ENCODE results near the gene ADAMTS6.

Gene ADAMTS6

GRCh38 chr5:65459995-65460394 lies 21.7 kb downstream of the ADAMTS6 start:
- H3K79me2 ChIP-seq (ENCODE audit: control insufficient read depth, insufficient read depth, low read length, poor library complexity): no peaks in the 10 kb centered on the region
- H2AK5ac ChIP-seq (ENCODE audit: low read length): no peak overlapping the region
- WGBS (ENCODE audit: extremely low coverage, insufficient coverage, insufficient read length): no CpG with 5 or more reads among the region's 4 CpGs
- H3K27ac ChIP-seq (ENCODE audit: low read depth, low read length): no peak overlapping the region
- no peak overlapping the region for H2BK5ac ChIP-seq (ENCODE audit: low read depth, low read length, poor library complexity)
- H4K12ac ChIP-seq (ENCODE audit: low read depth, low read length): no peak overlapping the region
- no peak overlapping the region for H3K4ac ChIP-seq (ENCODE audit: low read depth, low read length)
- H3K36me3 ChIP-seq (ENCODE audit: control insufficient read depth in 1 of 2, insufficient read depth in 2 of 2, low read length in 2 of 2): peaks cover 18 to 28% of the 10 kb centered on the region in 2 experiments
- H4K91ac ChIP-seq (ENCODE audit: low read depth, low read length): no peak overlapping the region
- H2BK120ac ChIP-seq (ENCODE audit: insufficient read depth, low read length, poor library complexity): no peak overlapping the region
- no peak overlapping the region for H3K9ac ChIP-seq (ENCODE audit: low read length)
- H3K4me2 ChIP-seq (ENCODE audit: low read length): no peak overlapping the region
- H4K8ac ChIP-seq (ENCODE audit: low read depth, low read length): no peak overlapping the region
- no peak overlapping the region for H2BK12ac ChIP-seq (ENCODE audit: low read length)
- H3K9me3 ChIP-seq (ENCODE audit: insufficient read depth, low read depth, low read length): no peaks in the 10 kb centered on the region
- H3K14ac ChIP-seq (ENCODE audit: low read length): no peak overlapping the region
- H3K4me1 ChIP-seq (ENCODE audit: control insufficient read depth in 1 of 2, insufficient read depth in 2 of 2, low read length in 2 of 2): no peaks in the 10 kb centered on the region
- DNase-seq: peak in 1 of 2 donors; percentile 53
- no peak overlapping the region for H3K23ac ChIP-seq (ENCODE audit: low read length)
- no peaks in the 10 kb centered on the region for H3K27me3 ChIP-seq (ENCODE audit: insufficient read depth, low read length)
- no peak overlapping the region for H3K18ac ChIP-seq (ENCODE audit: low read length)
- H3K4me3 ChIP-seq (ENCODE audit: low read depth, low read length): no peak overlapping the region
- H2AFZ ChIP-seq (ENCODE audit: insufficient read depth, low read length, poor library complexity): no peak overlapping the region
- H3K79me1 ChIP-seq (ENCODE audit: low read length): no peaks in the 10 kb centered on the region

DNA sequence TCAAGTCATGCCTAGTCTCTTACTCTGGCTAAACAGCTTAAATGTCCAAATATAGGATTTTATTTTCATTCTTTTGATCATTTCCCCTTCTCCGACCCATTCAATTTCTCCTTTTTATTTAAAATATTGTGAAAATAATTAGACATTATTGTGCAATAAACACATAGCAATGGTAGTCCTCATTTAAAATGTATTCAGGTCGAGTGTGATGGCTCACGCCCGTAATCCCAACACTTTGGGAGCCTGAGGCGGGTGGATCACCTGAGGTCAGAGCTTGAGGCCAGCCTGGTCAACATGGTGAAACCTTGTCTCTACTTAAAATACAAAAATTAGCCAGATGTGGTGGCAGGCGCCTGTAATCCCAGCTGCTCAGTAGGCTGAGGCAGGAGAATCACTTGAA lies 26.7 kb downstream of the ADAMTS6 start:
- DNase-seq: no peak
- Histone ChIP-seq H4K91ac (ENCODE audit: low read depth, low read length) (no peak overlapping the region), H3K14ac (ENCODE audit: low read length) (no peak overlapping the region), H3K4me1 (ENCODE audit: control insufficient read depth in 1 of 2, insufficient read depth in 2 of 2, low read length in 2 of 2) (no peaks in the 10 kb centered on the region), H2BK12ac (ENCODE audit: low read length) (no peak overlapping the region), H3K4me2 (ENCODE audit: low read length) (no peak overlapping the region), H3K79me1 (ENCODE audit: low read length) (no peaks in the 10 kb centered on the region), H3K23ac (ENCODE audit: low read length) (no peak overlapping the region), H3K79me2 (ENCODE audit: control insufficient read depth, insufficient read depth, low read length, poor library complexity) (no peaks in the 10 kb centered on the region), H3K4ac (ENCODE audit: low read depth, low read length) (no peak overlapping the region), H3K9me3 (ENCODE audit: insufficient read depth, low read depth, low read length) (no peaks in the 10 kb centered on the region), H2BK5ac (ENCODE audit: low read depth, low read length, poor library complexity) (no peak overlapping the region), H2AK5ac (ENCODE audit: low read length) (no peak overlapping the region), H3K27me3 (ENCODE audit: insufficient read depth, low read length) (no peaks in the 10 kb centered on the region), H2AFZ (ENCODE audit: insufficient read depth, low read length, poor library complexity) (no peak overlapping the region), H4K12ac (ENCODE audit: low read depth, low read length) (no peak overlapping the region), H2BK120ac (ENCODE audit: insufficient read depth, low read length, poor library complexity) (no peak overlapping the region), H3K18ac (ENCODE audit: low read length) (no peak overlapping the region), H3K4me3 (ENCODE audit: low read depth, low read length) (no peak overlapping the region), H4K8ac (ENCODE audit: low read depth, low read length) (no peak overlapping the region), H3K9ac (ENCODE audit: low read length) (no peak overlapping the region), H3K36me3 (ENCODE audit: control insufficient read depth in 1 of 2, insufficient read depth in 2 of 2, low read length in 2 of 2) (peaks cover 18 to 27% of the 10 kb centered on the region in 2 experiments), H3K27ac (ENCODE audit: low read depth, low read length) (no peak overlapping the region)
- 100% methylated on average over 1 of the region's 6 CpGs for WGBS (ENCODE audit: extremely low coverage, insufficient coverage, insufficient read length)

DNA sequence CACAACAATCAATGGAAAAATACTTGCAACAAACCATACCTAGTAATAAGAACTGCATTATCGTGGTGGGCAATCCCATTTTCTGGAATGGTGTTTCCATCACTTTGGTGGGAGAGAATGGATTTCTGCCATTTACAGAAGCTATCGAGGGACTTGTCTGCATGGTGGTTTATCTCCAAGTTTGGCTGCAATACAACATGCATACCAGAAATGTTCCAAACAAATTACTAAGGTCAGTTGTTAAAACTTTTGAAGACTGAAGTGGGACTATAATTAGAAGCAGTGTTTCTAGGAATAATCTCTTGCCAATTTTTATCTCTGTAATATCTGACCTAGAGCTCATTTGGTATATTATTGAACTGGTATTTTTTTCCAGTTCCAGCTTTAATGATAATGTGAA lies 30.3 kb downstream of the ADAMTS6 start:
- Histone ChIP-seq H2BK12ac (ENCODE audit: low read length) (no peak overlapping the region), H3K79me2 (ENCODE audit: control insufficient read depth, insufficient read depth, low read length, poor library complexity) (no peaks in the 10 kb centered on the region), H3K4me1 (ENCODE audit: control insufficient read depth in 1 of 2, insufficient read depth in 2 of 2, low read length in 2 of 2) (no peaks in the 10 kb centered on the region), H3K18ac (ENCODE audit: low read length) (no peak overlapping the region), H3K4me2 (ENCODE audit: low read length) (no peak overlapping the region), H3K27me3 (ENCODE audit: insufficient read depth, low read length) (no peaks in the 10 kb centered on the region), H2AFZ (ENCODE audit: insufficient read depth, low read length, poor library complexity) (no peak overlapping the region), H3K4ac (ENCODE audit: low read depth, low read length) (no peak overlapping the region), H2AK5ac (ENCODE audit: low read length) (no peak overlapping the region), H4K91ac (ENCODE audit: low read depth, low read length) (no peak overlapping the region), H3K79me1 (ENCODE audit: low read length) (no peaks in the 10 kb centered on the region), H3K23ac (ENCODE audit: low read length) (no peak overlapping the region), H3K4me3 (ENCODE audit: low read depth, low read length) (no peak overlapping the region), H4K12ac (ENCODE audit: low read depth, low read length) (no peak overlapping the region), H3K36me3 (ENCODE audit: control insufficient read depth in 1 of 2, insufficient read depth in 2 of 2, low read length in 2 of 2) (peaks cover 11 to 15% of the 10 kb centered on the region in 2 experiments), H2BK5ac (ENCODE audit: low read depth, low read length, poor library complexity) (no peak overlapping the region), H3K9me3 (ENCODE audit: insufficient read depth, low read depth, low read length) (no peaks in the 10 kb centered on the region), H2BK120ac (ENCODE audit: insufficient read depth, low read length, poor library complexity) (no peak overlapping the region), H3K14ac (ENCODE audit: low read length) (no peak overlapping the region), H4K8ac (ENCODE audit: low read depth, low read length) (no peak overlapping the region), H3K27ac (ENCODE audit: low read depth, low read length) (no peak overlapping the region), H3K9ac (ENCODE audit: low read length) (no peak overlapping the region)
- no peak for DNase-seq
- no CpG with 5 or more reads among the region's 2 CpGs for WGBS (ENCODE audit: extremely low coverage, insufficient coverage, insufficient read length)

- H3K23ac ChIP-seq (ENCODE audit: low read length): no peak overlapping the region
- WGBS (ENCODE audit: extremely low coverage, insufficient coverage, insufficient read length): no CpG with 5 or more reads among the region's 2 CpGs
- no peak overlapping the region for H3K4ac ChIP-seq (ENCODE audit: low read depth, low read length)
- peak in 1 of 2 donors; percentile 13 for DNase-seq
- no peak overlapping the region for H2AK5ac ChIP-seq (ENCODE audit: low read length)
- no peak overlapping the region for H4K91ac ChIP-seq (ENCODE audit: low read depth, low read length)
- no peak overlapping the region for H2BK5ac ChIP-seq (ENCODE audit: low read depth, low read length, poor library complexity)
- H3K9ac ChIP-seq (ENCODE audit: low read length): no peak overlapping the region
- H2BK12ac ChIP-seq (ENCODE audit: low read length): no peak overlapping the region
- H2AFZ ChIP-seq (ENCODE audit: insufficient read depth, low read length, poor library complexity): no peak overlapping the region
- no peaks in the 10 kb centered on the region for H3K79me1 ChIP-seq (ENCODE audit: low read length)
- no peak overlapping the region for H3K4me3 ChIP-seq (ENCODE audit: low read depth, low read length)
- H3K9me3 ChIP-seq (ENCODE audit: insufficient read depth, low read depth, low read length): no peaks in the 10 kb centered on the region
- H3K4me2 ChIP-seq (ENCODE audit: low read length): no peak overlapping the region
- H3K4me1 ChIP-seq (ENCODE audit: control insufficient read depth in 1 of 2, insufficient read depth in 2 of 2, low read length in 2 of 2): no peaks in the 10 kb centered on the region
- no peaks in the 10 kb centered on the region for H3K79me2 ChIP-seq (ENCODE audit: control insufficient read depth, insufficient read depth, low read length, poor library complexity)
- no peaks in the 10 kb centered on the region for H3K27me3 ChIP-seq (ENCODE audit: insufficient read depth, low read length)
- peaks cover 9 to 11% of the 10 kb centered on the region in 2 experiments for H3K36me3 ChIP-seq (ENCODE audit: control insufficient read depth in 1 of 2, insufficient read depth in 2 of 2, low read length in 2 of 2)
- no peak overlapping the region for H4K12ac ChIP-seq (ENCODE audit: low read depth, low read length)
- H3K14ac ChIP-seq (ENCODE audit: low read length): no peak overlapping the region
- no peak overlapping the region for H2BK120ac ChIP-seq (ENCODE audit: insufficient read depth, low read length, poor library complexity)
- H3K18ac ChIP-seq (ENCODE audit: low read length): no peak overlapping the region
- no peak overlapping the region for H4K8ac ChIP-seq (ENCODE audit: low read depth, low read length)
- no peak overlapping the region for H3K27ac ChIP-seq (ENCODE audit: low read depth, low read length)
Measured at GRCh38 chr5:65446682-65447081, 35.0 kb downstream of the ADAMTS6 start.
